ENCODE data around the gene LPCAT3.

GRCh38 chr12:6950401-6950801 lies 67.9 kb downstream of the LPCAT3 start:
- TF ChIP-seq, protein P1, sequence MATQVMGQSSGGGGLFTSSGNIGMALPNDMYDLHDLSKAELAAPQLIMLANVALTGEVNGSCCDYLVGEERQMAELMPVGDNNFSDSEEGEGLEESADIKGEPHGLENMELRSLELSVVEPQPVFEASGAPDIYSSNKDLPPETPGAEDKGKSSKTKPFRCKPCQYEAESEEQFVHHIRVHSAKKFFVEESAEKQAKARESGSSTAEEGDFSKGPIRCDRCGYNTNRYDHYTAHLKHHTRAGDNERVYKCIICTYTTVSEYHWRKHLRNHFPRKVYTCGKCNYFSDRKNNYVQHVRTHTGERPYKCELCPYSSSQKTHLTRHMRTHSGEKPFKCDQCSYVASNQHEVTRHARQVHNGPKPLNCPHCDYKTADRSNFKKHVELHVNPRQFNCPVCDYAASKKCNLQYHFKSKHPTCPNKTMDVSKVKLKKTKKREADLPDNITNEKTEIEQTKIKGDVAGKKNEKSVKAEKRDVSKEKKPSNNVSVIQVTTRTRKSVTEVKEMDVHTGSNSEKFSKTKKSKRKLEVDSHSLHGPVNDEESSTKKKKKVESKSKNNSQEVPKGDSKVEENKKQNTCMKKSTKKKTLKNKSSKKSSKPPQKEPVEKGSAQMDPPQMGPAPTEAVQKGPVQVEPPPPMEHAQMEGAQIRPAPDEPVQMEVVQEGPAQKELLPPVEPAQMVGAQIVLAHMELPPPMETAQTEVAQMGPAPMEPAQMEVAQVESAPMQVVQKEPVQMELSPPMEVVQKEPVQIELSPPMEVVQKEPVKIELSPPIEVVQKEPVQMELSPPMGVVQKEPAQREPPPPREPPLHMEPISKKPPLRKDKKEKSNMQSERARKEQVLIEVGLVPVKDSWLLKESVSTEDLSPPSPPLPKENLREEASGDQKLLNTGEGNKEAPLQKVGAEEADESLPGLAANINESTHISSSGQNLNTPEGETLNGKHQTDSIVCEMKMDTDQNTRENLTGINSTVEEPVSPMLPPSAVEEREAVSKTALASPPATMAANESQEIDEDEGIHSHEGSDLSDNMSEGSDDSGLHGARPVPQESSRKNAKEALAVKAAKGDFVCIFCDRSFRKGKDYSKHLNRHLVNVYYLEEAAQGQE (IDR thresholded peaks at IDR 0.05; ENCODE audit: insufficient replicate concordance, low read depth): no peak
- TF ChIP-seq CTCF (IDR thresholded peaks at IDR 0.05; ENCODE audit: insufficient read depth, low read length): no peak

Measured in HL-60 (cell line).